ENCODE results near the gene MDM2.

GRCh38 chr12:68805592-68806120 is 2.3 kb upstream of the MDM2 start:
- TF ChIP-seq CTCF (IDR thresholded peaks at IDR 0.05) (no peak), POLR2A (IDR thresholded peaks at IDR 0.05) (no peak)
